CMK (cell line): ENCODE measurements around the gene MARCHF2.

Experiments
- DNase-seq: peaks from one replicate; pipeline ENCODE4 v3.0.0-alpha.2; 2010; ENCODE audit warnings: low read depth

Gene MARCHF2

DNA sequence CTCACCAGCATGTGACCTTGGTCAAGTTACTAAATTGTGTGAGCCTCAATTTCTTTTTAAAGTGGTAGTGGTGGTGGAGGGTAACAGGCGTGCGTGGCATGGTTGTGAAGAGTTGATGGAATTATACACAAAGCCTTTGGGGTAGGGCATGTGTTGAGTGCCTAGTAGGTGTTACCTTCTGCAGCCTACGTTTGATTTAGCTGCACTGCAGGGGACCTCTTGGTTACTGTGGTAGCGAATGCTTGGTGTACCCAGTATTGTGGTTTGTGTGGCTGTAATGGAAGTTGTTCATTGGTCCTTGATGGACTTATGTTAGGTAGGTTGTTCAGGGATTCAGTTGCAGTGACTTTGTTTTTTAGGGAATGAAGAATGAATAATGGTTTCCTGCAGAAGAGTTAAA is 64.8 kb downstream of the MARCHF2 start:
- DNase-seq, result no peak

DNA sequence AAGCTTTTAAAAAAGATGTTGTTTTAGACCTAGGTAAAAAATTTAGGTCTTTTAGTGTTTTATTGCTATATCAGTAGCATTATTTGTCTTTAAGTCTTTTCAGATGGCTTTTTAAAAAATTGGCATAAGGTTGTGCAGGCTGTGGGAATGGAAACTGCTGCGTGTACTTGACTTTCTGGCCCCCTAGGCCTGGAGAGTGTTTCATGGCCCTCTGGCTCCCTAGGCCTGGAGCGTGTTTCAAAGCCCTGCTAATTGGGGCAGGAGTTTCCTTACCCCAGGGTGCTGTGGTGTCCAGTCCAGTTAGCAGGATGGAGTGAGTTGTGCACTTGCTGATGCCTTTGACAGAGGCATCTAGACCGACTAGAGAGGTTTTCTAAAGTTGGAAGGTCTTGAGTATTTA is 65.5 kb downstream of the MARCHF2 start:
- DNase-seq, result no peak

DNA sequence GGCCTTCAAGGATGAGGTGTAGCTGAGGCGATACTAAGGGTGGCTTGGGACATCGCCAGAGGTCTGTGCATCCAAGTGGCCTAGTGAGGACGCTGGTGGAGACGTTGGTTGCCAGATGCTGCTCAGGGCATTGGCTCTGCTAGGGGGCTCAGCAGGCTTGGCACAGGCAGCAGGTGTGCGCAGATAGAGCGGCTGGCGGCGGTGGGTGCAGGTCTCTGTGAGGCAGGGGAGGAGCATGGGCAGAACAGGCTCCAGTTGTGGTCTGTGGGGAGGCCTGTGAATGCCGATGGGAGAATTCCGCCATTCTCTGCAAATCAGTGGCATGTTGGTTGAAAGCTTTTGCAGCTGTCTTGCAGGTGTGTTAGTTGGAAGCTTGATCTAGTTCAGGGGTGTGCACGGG is 68.1 kb downstream of the MARCHF2 start:
- no peak for DNase-seq

- no peak for DNase-seq
Measured at GRCh38 chr19:8481616-8482015, 68.5 kb downstream of the MARCHF2 start.

DNA sequence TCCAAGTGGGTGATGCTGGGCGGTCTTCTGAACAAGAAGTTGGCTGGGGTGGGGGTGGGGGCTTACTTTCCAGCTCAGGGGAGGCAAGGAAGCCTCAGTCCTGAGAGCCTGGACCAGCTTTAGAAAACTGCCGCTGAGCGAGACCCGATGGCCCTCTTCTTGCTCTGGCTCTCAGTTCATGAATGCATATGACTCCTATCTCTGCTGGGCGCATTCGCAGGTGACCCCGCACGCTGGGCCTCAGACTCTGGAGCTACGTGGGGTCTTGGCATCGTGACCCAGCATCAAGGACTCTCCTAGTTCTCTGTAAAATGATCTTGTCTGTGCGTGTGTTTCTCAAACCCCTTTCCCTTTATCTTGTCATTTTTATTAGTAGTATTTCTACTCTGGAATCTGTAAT is 69.6 kb downstream of the MARCHF2 start:
- no peak for DNase-seq

GRCh38 chr19:8483165-8483564 is 70.1 kb downstream of the MARCHF2 start:
- DNase-seq, result no peak

DNA sequence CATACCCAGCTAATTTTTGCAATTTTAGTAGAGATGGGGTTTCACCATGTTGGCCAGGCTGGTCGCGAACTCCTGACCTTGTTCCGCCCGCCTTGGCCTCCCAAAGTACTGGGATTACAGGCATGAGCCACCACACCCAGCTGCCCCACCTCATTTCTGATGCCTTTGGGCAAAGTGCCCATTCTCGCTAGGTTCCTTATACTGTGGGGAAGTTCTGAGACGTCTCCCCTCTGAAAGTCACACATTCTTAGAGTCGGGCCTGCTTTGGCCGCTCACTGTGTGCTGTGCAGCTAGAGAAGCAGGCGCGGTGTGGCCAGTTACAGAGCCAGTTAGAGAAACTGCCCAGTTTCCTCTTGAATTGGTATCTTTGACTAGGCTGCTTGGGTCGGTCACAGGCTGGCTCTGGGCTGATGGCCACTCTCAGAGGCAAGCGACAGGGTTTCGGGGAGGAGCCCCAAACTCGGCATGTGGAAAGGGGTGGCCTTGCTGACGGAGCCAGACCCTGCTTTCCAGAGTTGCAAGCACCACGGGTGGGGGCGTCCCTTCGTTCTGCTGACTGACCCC is 71.3 kb downstream of the MARCHF2 start:
- DNase-seq, result no peak

DNA sequence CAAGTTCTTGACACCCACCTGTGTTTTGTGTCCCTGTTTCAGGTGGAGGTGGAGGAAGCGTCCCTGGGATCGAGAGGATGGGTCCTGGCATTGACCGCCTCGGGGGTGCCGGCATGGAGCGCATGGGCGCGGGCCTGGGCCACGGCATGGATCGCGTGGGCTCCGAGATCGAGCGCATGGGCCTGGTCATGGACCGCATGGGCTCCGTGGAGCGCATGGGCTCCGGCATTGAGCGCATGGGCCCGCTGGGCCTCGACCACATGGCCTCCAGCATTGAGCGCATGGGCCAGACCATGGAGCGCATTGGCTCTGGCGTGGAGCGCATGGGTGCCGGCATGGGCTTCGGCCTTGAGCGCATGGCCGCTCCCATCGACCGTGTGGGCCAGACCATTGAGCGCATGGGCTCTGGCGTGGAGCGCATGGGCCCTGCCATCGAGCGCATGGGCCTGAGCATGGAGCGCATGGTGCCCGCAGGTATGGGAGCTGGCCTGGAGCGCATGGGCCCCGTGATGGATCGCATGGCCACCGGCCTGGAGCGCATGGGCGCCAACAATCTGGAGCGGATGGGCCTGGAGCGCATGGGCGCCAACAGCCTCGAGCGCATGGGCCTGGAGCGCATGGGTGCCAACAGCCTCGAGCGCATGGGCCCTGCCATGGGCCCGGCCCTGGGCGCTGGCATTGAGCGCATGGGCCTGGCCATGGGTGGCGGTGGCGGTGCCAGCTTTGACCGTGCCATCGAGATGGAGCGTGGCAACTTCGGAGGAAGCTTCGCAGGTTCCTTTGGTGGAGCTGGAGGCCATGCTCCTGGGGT is 72.7 kb downstream of the MARCHF2 start:
- DNase-seq, result no peak

DNA sequence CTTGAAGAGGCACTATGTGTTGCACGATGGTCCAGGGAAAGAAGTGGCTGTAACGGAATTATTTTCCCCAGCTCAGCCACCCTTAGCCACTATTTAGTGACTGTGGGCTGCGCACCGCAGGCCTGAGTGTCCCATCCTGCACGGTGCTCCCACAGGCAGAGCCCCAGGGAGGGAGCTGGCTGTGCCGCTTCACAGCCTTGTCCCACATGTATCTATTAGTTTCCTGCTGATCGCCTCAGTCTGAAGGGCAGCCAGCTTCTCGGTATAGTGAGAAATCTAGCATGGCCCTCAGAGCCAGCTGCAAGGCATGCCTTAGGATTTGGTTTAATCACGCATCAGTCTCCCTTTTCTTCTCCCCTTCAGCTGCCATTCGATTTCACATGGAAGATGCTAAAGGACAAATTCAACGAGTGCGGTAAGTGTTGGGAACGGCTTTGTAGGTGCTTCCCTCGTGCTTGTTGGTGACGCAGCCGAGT is 73.6 kb downstream of the MARCHF2 start:
- no peak for DNase-seq

GRCh38 chr19:8487137-8487851 is 74.2 kb downstream of the MARCHF2 start:
- DNase-seq, result no peak

DNA sequence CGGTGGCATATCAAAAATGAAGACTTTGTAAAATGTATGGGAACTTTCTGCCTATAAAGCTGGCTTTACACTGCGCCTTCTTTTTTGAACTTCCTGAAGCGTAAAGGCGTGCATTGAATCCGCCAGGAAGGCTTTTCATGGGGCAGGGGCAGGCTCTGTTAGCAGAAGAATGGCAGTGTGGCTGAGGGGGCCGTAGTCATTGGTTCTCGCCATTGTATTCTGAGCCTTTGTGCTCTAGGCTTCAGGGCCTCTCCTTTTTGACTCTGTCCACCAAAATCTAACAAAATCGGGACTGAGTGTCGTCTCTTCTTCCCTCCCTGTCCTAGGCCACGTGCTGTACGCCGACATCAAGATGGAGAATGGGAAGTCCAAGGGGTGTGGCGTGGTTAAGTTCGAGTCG is 75.3 kb downstream of the MARCHF2 start:
- no peak for DNase-seq
